Erythroblast (primary cell): ENCODE results near the gene ARHGAP29.
"Not testable (repeated sequence)": the region's sequence is repeated elsewhere in the genome, so short reads cannot be mapped to it uniquely, and the experiment has no call there.

Source experiments
- GATA1 ChIP-seq: IDR thresholded peaks from 2 replicates; pipeline ENCODE4 v1.6.1; 2011; ENCODE audit warnings: low read depth, mild to moderate bottlenecking, control low read depth, low read length, moderate library complexity
- POLR2A ChIP-seq: IDR thresholded peaks from 2 replicates; pipeline ENCODE4 v1.6.1; 2011; ENCODE audit warnings: mild to moderate bottlenecking, low read length

- TF ChIP-seq POLR2A, GATA1: not testable (repeated sequence)
These were observed 72.5 kb downstream of the ARHGAP29 start for GRCh38 chr1:94164885-94165284.
